Measurements from ENCODE around the gene COPS3.

COPS3 gene

DNA sequence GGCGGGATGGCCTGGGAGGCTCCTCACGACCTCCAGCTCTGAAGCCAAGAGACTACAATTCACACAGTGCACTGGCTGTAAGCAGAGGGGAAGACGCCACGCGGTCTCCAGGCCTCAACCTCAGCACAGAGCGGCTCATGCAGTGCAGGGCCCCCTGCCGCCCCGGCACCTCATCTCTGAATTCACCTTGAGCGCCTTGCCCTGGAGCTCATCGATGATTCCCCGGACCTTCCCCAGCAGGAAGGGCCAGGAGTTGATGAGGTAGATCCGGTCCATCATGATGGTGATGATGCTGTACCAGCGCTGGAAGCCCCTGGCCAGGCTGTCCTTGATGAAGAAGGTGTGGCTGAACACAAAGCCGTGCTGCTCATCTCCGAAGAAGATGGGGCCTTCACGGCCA, 57.3 kb downstream of the COPS3 start:
- no peaks in the 10 kb centered on the region for H4K20me1 ChIP-seq (ENCODE audit: insufficient read depth, low read length)
- H3K36me3 ChIP-seq (replicated peaks; ENCODE audit: insufficient read depth, low read length) = peaks cover 3% of the 10 kb centered on the region; the same call in 1 of the 2 replicates
- H3K27me3 ChIP-seq (replicated peaks; ENCODE audit: insufficient read depth, low read length) = no peaks in the 10 kb centered on the region
- no peak overlapping the region for H2AFZ ChIP-seq (ENCODE audit: low read length)
- no peak for DNase-seq
- no peaks in the 10 kb centered on the region for H3K4me1 ChIP-seq (ENCODE audit: low read length)
- no peak overlapping the region for H3K9ac ChIP-seq (ENCODE audit: low read length)
- H3K4me2 ChIP-seq (ENCODE audit: low read depth, low read length) = no peak overlapping the region
- H3K27ac ChIP-seq (ENCODE audit: low read length) = no peak overlapping the region
- no peaks in the 10 kb centered on the region for H3F3A ChIP-seq (ENCODE audit: insufficient read depth, low read length)
- TF ChIP-seq, protein P1, sequence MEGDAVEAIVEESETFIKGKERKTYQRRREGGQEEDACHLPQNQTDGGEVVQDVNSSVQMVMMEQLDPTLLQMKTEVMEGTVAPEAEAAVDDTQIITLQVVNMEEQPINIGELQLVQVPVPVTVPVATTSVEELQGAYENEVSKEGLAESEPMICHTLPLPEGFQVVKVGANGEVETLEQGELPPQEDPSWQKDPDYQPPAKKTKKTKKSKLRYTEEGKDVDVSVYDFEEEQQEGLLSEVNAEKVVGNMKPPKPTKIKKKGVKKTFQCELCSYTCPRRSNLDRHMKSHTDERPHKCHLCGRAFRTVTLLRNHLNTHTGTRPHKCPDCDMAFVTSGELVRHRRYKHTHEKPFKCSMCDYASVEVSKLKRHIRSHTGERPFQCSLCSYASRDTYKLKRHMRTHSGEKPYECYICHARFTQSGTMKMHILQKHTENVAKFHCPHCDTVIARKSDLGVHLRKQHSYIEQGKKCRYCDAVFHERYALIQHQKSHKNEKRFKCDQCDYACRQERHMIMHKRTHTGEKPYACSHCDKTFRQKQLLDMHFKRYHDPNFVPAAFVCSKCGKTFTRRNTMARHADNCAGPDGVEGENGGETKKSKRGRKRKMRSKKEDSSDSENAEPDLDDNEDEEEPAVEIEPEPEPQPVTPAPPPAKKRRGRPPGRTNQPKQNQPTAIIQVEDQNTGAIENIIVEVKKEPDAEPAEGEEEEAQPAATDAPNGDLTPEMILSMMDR (IDR thresholded peaks at IDR 0.05; ENCODE audit: low read length) = no peak
- TF ChIP-seq EZH2 (optimal IDR thresholded peaks at IDR 0.05; ENCODE audit: low read depth, low read length) (no peak), EZH2phosphoT487 (IDR thresholded peaks at IDR 0.05; ENCODE audit: low read length) (no peak)
- H3K79me2 ChIP-seq (ENCODE audit: low read length) = peaks cover 10% of the 10 kb centered on the region
- no peaks in the 10 kb centered on the region for H3K9me2 ChIP-seq (replicated peaks; ENCODE audit: insufficient read depth, low read length)
- H3K4me3 ChIP-seq (ENCODE audit: low read length) = no peak overlapping the region
- no peaks in the 10 kb centered on the region for H3K9me3 ChIP-seq (replicated peaks; ENCODE audit: insufficient read depth, low read length)

DNA sequence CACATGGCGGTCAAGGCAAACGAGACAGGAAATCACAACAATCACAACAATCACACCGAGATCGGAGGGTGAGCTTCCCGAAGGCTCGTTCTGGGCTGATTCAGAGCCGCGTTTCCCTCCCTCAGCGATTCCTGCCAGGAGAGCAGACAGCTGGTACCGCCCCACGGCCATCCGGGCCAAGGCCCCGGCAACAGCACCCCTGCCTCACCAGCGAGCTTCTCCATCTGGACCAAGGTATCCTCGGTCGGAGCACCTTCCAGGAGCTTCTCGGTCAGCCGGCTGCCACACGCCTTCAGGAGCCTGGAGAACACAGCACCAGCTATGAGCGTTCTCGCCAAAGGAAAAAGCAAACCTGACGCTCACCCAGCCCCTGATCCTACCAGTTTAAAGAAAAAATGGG, 59.7 kb downstream of the COPS3 start:
- Histone ChIP-seq H2AFZ (ENCODE audit: low read length) (no peak overlapping the region), H3K4me2 (ENCODE audit: low read depth, low read length) (no peak overlapping the region), H3K4me1 (ENCODE audit: low read length) (no peaks in the 10 kb centered on the region), H3K9ac (ENCODE audit: low read length) (no peak overlapping the region), H3F3A (ENCODE audit: insufficient read depth, low read length) (no peaks in the 10 kb centered on the region), H3K9me2 (replicated peaks; ENCODE audit: insufficient read depth, low read length) (no peaks in the 10 kb centered on the region), H3K9me3 (replicated peaks; ENCODE audit: insufficient read depth, low read length) (no peaks in the 10 kb centered on the region), H3K27ac (ENCODE audit: low read length) (no peak overlapping the region), H3K79me2 (ENCODE audit: low read length) (peaks cover 3% of the 10 kb centered on the region), H3K36me3 (replicated peaks; ENCODE audit: insufficient read depth, low read length) (0 out of 2 replicates have a peak, but pooled peaks cover 5% of the 10 kb centered on the region), H3K27me3 (replicated peaks; ENCODE audit: insufficient read depth, low read length) (no peaks in the 10 kb centered on the region), H3K4me3 (ENCODE audit: low read length) (no peak overlapping the region), H4K20me1 (ENCODE audit: insufficient read depth, low read length) (no peaks in the 10 kb centered on the region)
- TF ChIP-seq, protein P1 (IDR thresholded peaks at IDR 0.05; ENCODE audit: low read length) = no peak
- TF ChIP-seq EZH2 (optimal IDR thresholded peaks at IDR 0.05; ENCODE audit: low read depth, low read length) (no peak), EZH2phosphoT487 (IDR thresholded peaks at IDR 0.05; ENCODE audit: low read length) (no peak)
- DNase-seq = no peak

- H3K36me3 ChIP-seq (replicated peaks; ENCODE audit: insufficient read depth, low read length) = 0 out of 2 replicates have a peak, but pooled peaks cover 5% of the 10 kb centered on the region
Measured at GRCh38 chr17:17220529-17220928, 60.5 kb downstream of the COPS3 start.

More at GRCh38 chr17:17220529-17220928, 60.5 kb downstream of the COPS3 start:
- H2AFZ ChIP-seq (ENCODE audit: low read length) = no peak overlapping the region
- DNase-seq = no peak
- no peaks in the 10 kb centered on the region for H3K27me3 ChIP-seq (replicated peaks; ENCODE audit: insufficient read depth, low read length)
- H3K4me1 ChIP-seq (ENCODE audit: low read length) = no peaks in the 10 kb centered on the region
- H3K9me3 ChIP-seq (replicated peaks; ENCODE audit: insufficient read depth, low read length) = no peaks in the 10 kb centered on the region
- H3K4me3 ChIP-seq (ENCODE audit: low read length) = no peak overlapping the region
- H3K79me2 ChIP-seq (ENCODE audit: low read length) = peaks cover 3% of the 10 kb centered on the region
- no peaks in the 10 kb centered on the region for H3K9me2 ChIP-seq (replicated peaks; ENCODE audit: insufficient read depth, low read length)
- H3K9ac ChIP-seq (ENCODE audit: low read length) = no peak overlapping the region
- no peak for TF ChIP-seq EZH2 (optimal IDR thresholded peaks at IDR 0.05; ENCODE audit: low read depth, low read length)
- TF ChIP-seq, protein P1 (IDR thresholded peaks at IDR 0.05; ENCODE audit: low read length) = no peak
- TF ChIP-seq EZH2phosphoT487 (IDR thresholded peaks at IDR 0.05; ENCODE audit: low read length) = no peak
- no peaks in the 10 kb centered on the region for H4K20me1 ChIP-seq (ENCODE audit: insufficient read depth, low read length)
- H3K27ac ChIP-seq (ENCODE audit: low read length) = no peak overlapping the region
- no peaks in the 10 kb centered on the region for H3F3A ChIP-seq (ENCODE audit: insufficient read depth, low read length)
- H3K4me2 ChIP-seq (ENCODE audit: low read depth, low read length) = no peak overlapping the region
